ENCODE data around the gene RASA2. TPM values are rescaled to one million over a fixed set of nuclear protein-coding genes. Genes with fewer than 3 reads are reported as not detected.

RASA2 gene
- total RNA-seq, 2 donors from 2014 or later, result 15.4 to 23.1 TPM

DNA sequence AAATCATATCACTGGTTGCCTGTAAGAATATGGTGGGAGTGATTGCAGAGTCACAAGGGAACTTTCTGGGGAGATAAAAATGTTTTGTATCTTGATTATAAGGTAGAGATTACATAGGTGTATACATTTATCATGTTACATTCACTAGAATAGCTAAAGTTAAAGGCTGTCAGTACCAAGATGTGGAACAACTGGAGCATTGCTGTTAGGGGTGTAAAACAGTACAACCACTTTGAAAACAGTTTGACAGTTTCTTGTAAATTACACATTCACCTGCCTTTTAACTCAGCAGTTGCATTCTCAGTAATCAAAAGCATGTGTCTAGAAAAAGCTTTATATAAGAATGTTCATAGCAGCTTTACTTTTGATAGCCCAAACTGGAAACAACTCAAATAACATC lies 27.6 kb downstream of the RASA2 start:
- Histone ChIP-seq H3K9me3 (no peaks in the 10 kb centered on the region), H3K27ac (no peak overlapping the region), H3K4me3 (no peak overlapping the region), H3K27me3 (replicated peaks; ENCODE audit: insufficient read depth) (no peaks in the 10 kb centered on the region), H3K36me3 (peaks cover 23% of the 10 kb centered on the region), H3K4me1 (ENCODE audit: control insufficient read depth in 1 of 2, low read depth in 2 of 2) (no peaks in the 10 kb centered on the region)
- TF ChIP-seq, protein P1, sequence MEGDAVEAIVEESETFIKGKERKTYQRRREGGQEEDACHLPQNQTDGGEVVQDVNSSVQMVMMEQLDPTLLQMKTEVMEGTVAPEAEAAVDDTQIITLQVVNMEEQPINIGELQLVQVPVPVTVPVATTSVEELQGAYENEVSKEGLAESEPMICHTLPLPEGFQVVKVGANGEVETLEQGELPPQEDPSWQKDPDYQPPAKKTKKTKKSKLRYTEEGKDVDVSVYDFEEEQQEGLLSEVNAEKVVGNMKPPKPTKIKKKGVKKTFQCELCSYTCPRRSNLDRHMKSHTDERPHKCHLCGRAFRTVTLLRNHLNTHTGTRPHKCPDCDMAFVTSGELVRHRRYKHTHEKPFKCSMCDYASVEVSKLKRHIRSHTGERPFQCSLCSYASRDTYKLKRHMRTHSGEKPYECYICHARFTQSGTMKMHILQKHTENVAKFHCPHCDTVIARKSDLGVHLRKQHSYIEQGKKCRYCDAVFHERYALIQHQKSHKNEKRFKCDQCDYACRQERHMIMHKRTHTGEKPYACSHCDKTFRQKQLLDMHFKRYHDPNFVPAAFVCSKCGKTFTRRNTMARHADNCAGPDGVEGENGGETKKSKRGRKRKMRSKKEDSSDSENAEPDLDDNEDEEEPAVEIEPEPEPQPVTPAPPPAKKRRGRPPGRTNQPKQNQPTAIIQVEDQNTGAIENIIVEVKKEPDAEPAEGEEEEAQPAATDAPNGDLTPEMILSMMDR (IDR thresholded peaks at IDR 0.05), result no peak
- ATAC-seq (ENCODE audit: insufficient number of reproducible peaks, low FRiP score, low read depth) (no peak), DNase-seq (ENCODE audit: low spot score) (no peak)

DNA sequence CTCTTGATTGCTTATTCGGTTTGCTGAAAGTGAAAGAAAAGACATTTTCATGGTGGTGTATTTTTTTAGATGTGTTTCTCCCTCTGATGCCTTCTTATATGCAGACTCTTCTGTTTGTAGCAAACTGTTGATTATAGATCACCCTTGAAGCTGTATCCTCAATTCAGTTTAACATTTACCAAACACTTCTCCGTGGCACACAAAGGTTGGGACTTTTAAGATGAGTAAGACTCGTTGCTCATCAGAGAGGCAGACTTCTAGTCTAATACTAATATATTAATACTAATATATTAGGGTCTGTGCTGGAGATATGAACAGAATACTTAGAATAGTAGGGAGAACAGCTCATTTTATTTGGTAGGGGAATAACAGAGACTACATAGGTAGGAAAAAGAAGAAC lies 32.8 kb downstream of the RASA2 start:
- DNase-seq (ENCODE audit: low spot score) (no peak), ATAC-seq (ENCODE audit: insufficient number of reproducible peaks, low FRiP score, low read depth) (no peak)
- H3K27ac ChIP-seq, result no peak overlapping the region
- no peaks in the 10 kb centered on the region for H3K9me3 ChIP-seq
- no peaks in the 10 kb centered on the region for H3K27me3 ChIP-seq (replicated peaks; ENCODE audit: insufficient read depth)
- H3K4me3 ChIP-seq, result no peak overlapping the region
- TF ChIP-seq, protein P1 (IDR thresholded peaks at IDR 0.05), result no peak
- no peaks in the 10 kb centered on the region for H3K4me1 ChIP-seq (ENCODE audit: control insufficient read depth in 1 of 2, low read depth in 2 of 2)
- peaks cover 25% of the 10 kb centered on the region for H3K36me3 ChIP-seq

DNA sequence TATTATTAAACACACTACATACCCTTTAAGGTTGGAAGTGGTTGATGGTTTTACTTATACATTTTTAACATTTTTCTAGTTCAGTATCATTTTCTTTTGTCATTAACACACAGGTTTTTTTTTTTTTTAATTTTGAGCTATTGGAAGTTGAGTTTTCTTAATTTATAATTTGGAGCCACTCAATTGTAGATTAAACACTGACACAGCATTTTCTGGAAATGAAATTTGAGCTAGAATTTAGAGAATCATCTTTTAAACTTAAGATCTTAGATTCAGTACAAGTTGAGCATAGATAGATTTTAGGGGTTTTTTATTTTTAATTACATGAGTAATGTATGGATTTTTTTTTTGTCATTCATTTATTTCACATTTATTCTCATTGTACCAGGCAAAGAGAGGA lies 35.0 kb downstream of the RASA2 start:
- Histone ChIP-seq H3K9me3 (no peaks in the 10 kb centered on the region), H3K27me3 (replicated peaks; ENCODE audit: insufficient read depth) (no peaks in the 10 kb centered on the region), H3K27ac (no peak overlapping the region), H3K4me3 (no peak overlapping the region), H3K4me1 (ENCODE audit: control insufficient read depth in 1 of 2, low read depth in 2 of 2) (peaks cover 0 to 5% of the 10 kb centered on the region in 2 donors), H3K36me3 (peaks cover 21% of the 10 kb centered on the region)
- no peak for ATAC-seq (ENCODE audit: insufficient number of reproducible peaks, low FRiP score, low read depth)
- no peak for DNase-seq (ENCODE audit: low spot score)
- TF ChIP-seq, protein P1 (IDR thresholded peaks at IDR 0.05), result no peak

DNA sequence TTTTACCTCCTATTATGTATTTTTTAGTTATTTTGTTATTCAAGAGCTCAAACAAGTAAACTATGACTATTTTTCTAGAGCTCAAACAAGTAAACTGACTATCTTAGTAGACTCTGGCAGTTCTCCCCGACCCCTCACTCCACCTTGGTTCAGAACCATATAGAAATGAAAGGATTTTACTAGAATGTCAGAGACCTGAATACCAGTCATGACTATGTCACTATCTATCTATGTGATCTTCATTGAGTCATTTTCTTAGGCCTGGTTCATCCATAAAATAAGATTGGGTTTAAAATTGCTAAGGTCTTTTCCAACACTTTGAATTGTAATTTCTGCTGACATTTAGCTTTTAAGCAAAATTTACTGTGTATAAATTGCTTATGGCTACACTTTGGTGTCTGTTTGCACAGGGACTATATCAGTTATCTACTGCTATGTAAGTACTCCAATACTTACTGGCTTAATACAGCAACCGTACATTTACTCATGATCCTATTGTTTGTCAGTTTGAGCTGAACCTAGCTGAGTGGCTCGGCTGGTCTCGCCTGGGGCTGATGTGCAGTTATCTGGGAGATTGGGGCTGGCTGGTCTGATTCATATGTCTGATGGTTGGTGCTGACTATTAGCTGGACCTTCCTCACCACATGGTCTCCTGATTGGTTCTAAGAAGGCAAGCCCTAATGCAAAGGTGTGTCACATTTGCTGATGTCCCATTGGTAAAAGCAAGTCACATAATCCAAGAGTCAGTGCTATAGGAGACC lies 37.0 kb downstream of the RASA2 start:
- ATAC-seq (ENCODE audit: insufficient number of reproducible peaks, low FRiP score, low read depth) (no peak), DNase-seq (ENCODE audit: low spot score) (no peak)
- peaks cover 4 to 5% of the 10 kb centered on the region in 2 donors for H3K4me1 ChIP-seq (ENCODE audit: control insufficient read depth in 1 of 2, low read depth in 2 of 2)
- no peak overlapping the region for H3K4me3 ChIP-seq
- H3K27ac ChIP-seq, result no peak overlapping the region
- TF ChIP-seq, protein P1 (IDR thresholded peaks at IDR 0.05), result no peak
- H3K36me3 ChIP-seq, result peaks cover 7% of the 10 kb centered on the region
- no peaks in the 10 kb centered on the region for H3K27me3 ChIP-seq (replicated peaks; ENCODE audit: insufficient read depth)
- H3K9me3 ChIP-seq, result no peaks in the 10 kb centered on the region

DNA sequence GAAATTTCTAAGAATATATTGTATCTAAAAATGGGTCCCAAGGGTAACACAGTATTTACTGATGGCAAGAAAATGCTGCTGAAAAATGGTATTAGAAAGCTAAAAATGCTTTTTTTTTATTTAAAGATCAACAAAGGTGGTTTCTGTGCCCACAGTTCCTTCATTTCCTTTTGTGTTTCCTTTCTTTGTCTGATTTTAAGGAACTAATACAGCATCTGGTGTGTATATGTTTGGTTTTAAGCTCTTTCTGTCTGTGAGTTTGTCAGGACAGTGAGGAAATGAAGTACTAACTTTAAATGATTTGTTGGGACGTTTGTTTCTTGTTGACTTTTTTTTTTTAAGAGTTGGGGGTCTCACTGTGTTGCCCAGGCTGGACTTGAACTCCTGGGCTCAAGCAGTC lies 38.2 kb downstream of the RASA2 start:
- H3K36me3 ChIP-seq, result no peaks in the 10 kb centered on the region

More for the DNA sequence above, 38.2 kb downstream of the RASA2 start:
- H3K9me3 ChIP-seq, result no peaks in the 10 kb centered on the region
- no peak for ATAC-seq (ENCODE audit: insufficient number of reproducible peaks, low FRiP score, low read depth)
- no peak for DNase-seq (ENCODE audit: low spot score)
- H3K4me3 ChIP-seq, result no peak overlapping the region
- no peaks in the 10 kb centered on the region for H3K27me3 ChIP-seq (replicated peaks; ENCODE audit: insufficient read depth)
- peaks cover 7 to 15% of the 10 kb centered on the region in 2 donors for H3K4me1 ChIP-seq (ENCODE audit: control insufficient read depth in 1 of 2, low read depth in 2 of 2)
- TF ChIP-seq, protein P1 (IDR thresholded peaks at IDR 0.05), result no peak
- H3K27ac ChIP-seq, result no peak overlapping the region
